ENCODE data around the gene CIAO1. TPM values are rescaled to one million over a fixed set of nuclear protein-coding genes. Genes with fewer than 3 reads are reported as not detected.
"Not testable (repeated sequence)": the region's sequence is repeated elsewhere in the genome, so short reads cannot be mapped to it uniquely, and the experiment has no call there.

The CIAO1 gene
- total RNA-seq, 6 experiments from 2014 or later: 54.9 to 71.4 (median 60.4) TPM

GRCh38 chr2:96276787-96277499 lies 10.9 kb downstream of the CIAO1 start:
- H3K4me1 Mint-ChIP-seq (ENCODE audit: low read depth): peaks cover 9% of the 10 kb centered on the region
- H3K9me3 Mint-ChIP-seq: no peaks in the 10 kb centered on the region
- H3K27ac Mint-ChIP-seq: no peak overlapping the region
- no peaks in the 10 kb centered on the region; the same call in 1 of the 2 replicates for H3K27me3 Mint-ChIP-seq (ENCODE audit: insufficient read depth)
- no peak for DNase-seq
- no peak overlapping the region for H3K4me3 Mint-ChIP-seq
- H3K36me3 Mint-ChIP-seq (ENCODE audit: low read depth): peaks cover 42% of the 10 kb centered on the region
- TF ChIP-seq CTCF (IDR thresholded peaks at IDR 0.05): no peak

DNA sequence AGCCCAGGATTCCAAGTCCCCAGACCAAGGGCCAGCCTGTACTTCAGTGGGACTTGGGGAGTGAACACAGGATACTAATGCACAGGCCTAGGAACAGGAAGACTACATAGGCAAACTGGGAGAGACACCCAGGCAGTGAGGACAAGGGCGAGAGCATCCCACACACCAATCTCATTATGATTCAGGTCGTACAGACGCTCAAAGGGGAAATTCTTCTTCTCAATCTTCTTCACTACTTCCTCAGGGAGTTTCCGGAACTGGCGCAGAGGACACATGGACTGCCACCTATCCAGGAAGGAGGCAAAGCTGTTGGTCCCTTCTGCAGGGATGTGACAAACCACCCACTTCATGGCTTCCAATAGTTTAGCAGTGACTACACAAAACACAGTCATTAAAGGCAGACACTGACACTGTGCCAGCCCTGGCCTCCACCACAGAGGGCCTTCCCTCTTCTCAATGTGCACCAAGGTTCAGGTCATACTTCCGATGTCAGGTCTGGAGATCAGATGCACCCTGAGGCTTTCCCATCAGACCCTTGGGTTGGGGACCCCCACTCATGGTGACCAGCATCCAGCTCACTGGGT lies 21.3 kb downstream of the CIAO1 start:
- Mint-ChIP-seq H3K4me1 (ENCODE audit: low read depth) (no peaks in the 10 kb centered on the region), H3K36me3 (ENCODE audit: low read depth) (peaks cover 37% of the 10 kb centered on the region), H3K27me3 (ENCODE audit: insufficient read depth) (no peaks in the 10 kb centered on the region), H3K27ac (no peak overlapping the region), H3K4me3 (no peak overlapping the region), H3K9me3 (no peaks in the 10 kb centered on the region)
- TF ChIP-seq CTCF (IDR thresholded peaks at IDR 0.05): no peak
- no peak for DNase-seq

DNA sequence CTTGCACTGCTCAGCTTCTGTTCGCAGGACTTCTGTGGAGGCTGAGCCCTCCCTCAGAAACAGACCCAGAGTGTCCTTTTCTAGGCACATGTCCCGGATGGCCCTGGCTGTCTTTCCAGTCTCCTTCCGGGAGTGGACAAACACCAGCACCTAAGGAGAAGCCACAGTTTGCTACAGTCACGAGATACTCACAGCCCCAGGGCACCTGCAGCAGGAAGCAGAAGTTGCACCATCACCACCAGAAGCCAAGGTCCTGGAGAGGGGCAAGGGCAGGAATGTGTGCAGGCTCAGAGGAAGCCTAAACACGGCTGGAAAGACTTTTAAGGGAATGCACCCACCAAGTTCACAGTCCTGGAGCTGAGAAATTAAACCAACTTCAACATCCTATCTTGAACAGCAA lies 25.7 kb downstream of the CIAO1 start:
- Mint-ChIP-seq H3K9me3 (no peaks in the 10 kb centered on the region), H3K27ac (no peak overlapping the region), H3K4me3 (no peak overlapping the region), H3K36me3 (ENCODE audit: low read depth) (peaks cover 43% of the 10 kb centered on the region), H3K4me1 (ENCODE audit: low read depth) (no peaks in the 10 kb centered on the region), H3K27me3 (ENCODE audit: insufficient read depth) (no peaks in the 10 kb centered on the region)
- TF ChIP-seq CTCF (IDR thresholded peaks at IDR 0.05): no peak
- no peak for DNase-seq

GRCh38 chr2:96294271-96294670 lies 28.2 kb downstream of the CIAO1 start:
- H3K9me3 Mint-ChIP-seq; H3K4me3 Mint-ChIP-seq; H3K4me1 Mint-ChIP-seq (ENCODE audit: low read depth); H3K27me3 Mint-ChIP-seq (ENCODE audit: insufficient read depth); H3K27ac Mint-ChIP-seq; DNase-seq: not testable (repeated sequence)
- peaks cover 57% of the 10 kb centered on the region for H3K36me3 Mint-ChIP-seq (ENCODE audit: low read depth)

GRCh38 chr2:96296925-96297324 lies 30.9 kb downstream of the CIAO1 start:
- no peak for TF ChIP-seq CTCF (IDR thresholded peaks at IDR 0.05)
- Mint-ChIP-seq H3K4me1 (ENCODE audit: low read depth) (no peaks in the 10 kb centered on the region), H3K27me3 (ENCODE audit: insufficient read depth) (no peaks in the 10 kb centered on the region; the same call in 1 of the 2 replicates), H3K9me3 (no peaks in the 10 kb centered on the region), H3K4me3 (no peak overlapping the region), H3K36me3 (ENCODE audit: low read depth) (peaks cover 60% of the 10 kb centered on the region), H3K27ac (no peak overlapping the region)
- DNase-seq: no peak

DNA sequence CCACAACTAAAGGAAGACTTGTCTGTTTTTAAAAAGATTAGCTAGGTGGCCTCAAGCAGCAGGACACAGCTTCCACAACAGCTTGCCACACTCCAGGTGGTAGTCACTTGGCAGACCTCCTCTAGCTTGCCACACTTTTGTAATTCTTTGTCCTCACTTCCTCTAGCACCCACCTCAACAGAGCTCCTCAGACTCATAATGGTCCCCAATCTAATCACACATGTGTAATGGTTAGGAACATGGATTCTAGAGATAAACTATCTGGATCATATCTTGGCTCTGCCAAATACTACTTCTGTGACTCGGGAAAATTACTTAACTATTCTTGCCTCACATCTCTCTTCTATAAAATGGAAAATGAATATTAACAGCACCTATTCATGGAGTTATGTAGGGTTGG lies 35.8 kb downstream of the CIAO1 start:
- no peak for TF ChIP-seq CTCF (IDR thresholded peaks at IDR 0.05)
- no peak overlapping the region for H3K27ac Mint-ChIP-seq
- no peak for DNase-seq
- peaks cover 65% of the 10 kb centered on the region for H3K36me3 Mint-ChIP-seq (ENCODE audit: low read depth)
- H3K4me1 Mint-ChIP-seq (ENCODE audit: low read depth): peaks cover 43% of the 10 kb centered on the region
- H3K4me3 Mint-ChIP-seq: no peak overlapping the region
- H3K9me3 Mint-ChIP-seq: no peaks in the 10 kb centered on the region
- peaks cover 1% of the 10 kb centered on the region for H3K27me3 Mint-ChIP-seq (ENCODE audit: insufficient read depth)

Data from HFFc6 (cell line).